H9 (cell line): ENCODE data around the gene SORD. TPM values are rescaled to one million over a fixed set of nuclear protein-coding genes. Genes with fewer than 3 reads are reported as not detected.

ENCODE experiments used
- DNase-seq: peaks from one replicate; pipeline ENCODE4 v3.0.0-alpha.2; 2017
- H2AFZ ChIP-seq: one replicate; pipeline ENCODE4 v1.6.1; 2013; ENCODE audit warnings: mild to moderate bottlenecking, low read length, control low read depth, moderate library complexity
- H2AK5ac ChIP-seq: 2 replicates; pipeline ENCODE4 v1.6.1; 2013; ENCODE audit warnings: low read length, control low read depth, mixed read lengths; ENCODE audit not compliant: insufficient read length
- H2BK120ac ChIP-seq: one replicate; pipeline ENCODE4 v1.6.1; 2013; ENCODE audit warnings: low read depth, mild to moderate bottlenecking, low read length, control low read depth, inconsistent platforms; ENCODE audit not compliant: poor library complexity, severe bottlenecking
- H2BK12ac ChIP-seq: 2 replicates; pipeline ENCODE4 v1.6.1; 2013; ENCODE audit warnings: low read length, control low read depth, mixed read lengths, low read depth; ENCODE audit not compliant: insufficient read length
- H2BK15ac ChIP-seq: 2 replicates; pipeline ENCODE4 v1.6.1; 2013; ENCODE audit warnings: low read depth, low read length, control low read depth
- H2BK20ac ChIP-seq: one replicate; pipeline ENCODE4 v1.6.1; 2013; ENCODE audit warnings: low read depth, mild to moderate bottlenecking, low read length, control low read depth, inconsistent platforms; ENCODE audit not compliant: poor library complexity, severe bottlenecking
- H2BK5ac ChIP-seq: 2 replicates; pipeline ENCODE4 v1.6.1; 2013; ENCODE audit warnings: low read length, control low read depth, mixed read lengths; ENCODE audit not compliant: insufficient read length
- H3K14ac ChIP-seq: 2 replicates; pipeline ENCODE4 v1.6.1; 2013; ENCODE audit warnings: low read length, control low read depth; ENCODE audit not compliant: insufficient read depth
- H3K18ac ChIP-seq: 2 replicates; pipeline ENCODE4 v1.6.1; 2013; ENCODE audit warnings: low read depth, mild to moderate bottlenecking, mixed read lengths, low read length, control low read depth; ENCODE audit not compliant: insufficient read length
- H3K23ac ChIP-seq: 2 replicates; pipeline ENCODE4 v1.6.1; 2013; ENCODE audit warnings: low read length, control low read depth, mixed read lengths, low read depth; ENCODE audit not compliant: insufficient read length
- H3K23me2 ChIP-seq: 2 replicates; pipeline ENCODE4 v1.6.1; 2013; ENCODE audit warnings: low read depth, mild to moderate bottlenecking, mixed read lengths, low read length, control low read depth; ENCODE audit not compliant: insufficient read length, poor library complexity, severe bottlenecking
- H3K27ac ChIP-seq: 2 replicates; pipeline ENCODE4 v1.5.1; 2013; ENCODE audit warnings: low read length, control low read depth, mixed read lengths, low read depth; ENCODE audit not compliant: insufficient read length
- H3K27me3 ChIP-seq: 2 replicates; pipeline ENCODE4 v1.6.1; 2013; ENCODE audit warnings: low read length, control low read depth, inconsistent platforms; ENCODE audit not compliant: insufficient read depth
- H3K4ac ChIP-seq: 2 replicates; pipeline ENCODE4 v1.6.1; 2013; ENCODE audit warnings: low read depth, mild to moderate bottlenecking, control low read depth, inconsistent platforms, low read length, moderate library complexity
- H3K4me1 ChIP-seq: 2 replicates; pipeline ENCODE4 v1.6.1; 2013; ENCODE audit warnings: low read length, control low read depth, inconsistent platforms; ENCODE audit not compliant: insufficient read depth
- H3K4me2 ChIP-seq: 2 replicates; pipeline ENCODE4 v1.6.1; 2013; ENCODE audit warnings: low read length, control low read depth, mixed read lengths; ENCODE audit not compliant: insufficient read length, insufficient read depth
- H3K56ac ChIP-seq: 2 replicates; pipeline ENCODE4 v1.6.1; 2013; ENCODE audit warnings: low read depth, mild to moderate bottlenecking, mixed read lengths, low read length, control low read depth; ENCODE audit not compliant: insufficient read length
- H3K79me1 ChIP-seq: 2 replicates; pipeline ENCODE4 v1.6.1; 2013; ENCODE audit warnings: low read depth, mild to moderate bottlenecking, moderate library complexity, low read length, control low read depth, inconsistent platforms; ENCODE audit not compliant: insufficient read depth, poor library complexity, severe bottlenecking
- H3K79me2 ChIP-seq: 2 replicates; pipeline ENCODE4 v1.6.1; 2013; ENCODE audit warnings: low read length, control low read depth, inconsistent platforms; ENCODE audit not compliant: insufficient read depth
- H3K9ac ChIP-seq: 2 replicates; pipeline ENCODE4 v1.6.1; 2013; ENCODE audit warnings: low read length, control low read depth, mixed read lengths; ENCODE audit not compliant: insufficient read length; ENCODE audit errors: extremely low read depth
- H3K9me3 ChIP-seq: one replicate; pipeline ENCODE4 v1.6.1; 2013; ENCODE audit warnings: low read depth, low read length, inconsistent platforms; ENCODE audit not compliant: control insufficient read depth
- H3T11ph ChIP-seq: one replicate; pipeline ENCODE4 v1.6.1; 2013; ENCODE audit warnings: mild to moderate bottlenecking, low read length, control low read depth, inconsistent platforms
- H4K20me1 ChIP-seq: one replicate; pipeline ENCODE4 v1.6.1; 2013; ENCODE audit not compliant: control insufficient read depth, insufficient read length, insufficient read depth
- H4K5ac ChIP-seq: 2 replicates; pipeline ENCODE4 v1.6.1; 2013; ENCODE audit warnings: low read depth, mild to moderate bottlenecking, mixed read lengths, low read length, control low read depth; ENCODE audit not compliant: insufficient read length
- H4K8ac ChIP-seq: replicated peaks from 2 replicates; pipeline ENCODE4 v1.6.1; 2013; ENCODE audit warnings: low read length, control low read depth, mixed read lengths, low read depth; ENCODE audit not compliant: insufficient read length
- H4K91ac ChIP-seq: 2 replicates; pipeline ENCODE4 v1.6.1; 2013; ENCODE audit warnings: low read depth, mild to moderate bottlenecking, moderate library complexity, mixed read lengths, low read length, control low read depth; ENCODE audit not compliant: insufficient read length
- H3K27ac Mint-ChIP-seq, 3 experiments: 2 replicates in 2 of 3; 3 replicates in 1 of 3; pipeline ENCODE4 v1.8.0; 2020 to 2021; ENCODE audit warnings: mixed read lengths in 3 of 3, mild to moderate bottlenecking in 1 of 3, moderate library complexity in 1 of 3
- H3K27me3 Mint-ChIP-seq: 2 replicates; pipeline ENCODE4 v1.8.0; 2021; ENCODE audit warnings: low read depth, mild to moderate bottlenecking, moderate library complexity, mixed read lengths
- H3K36me3 Mint-ChIP-seq, 3 experiments: 2 replicates in 2 of 3; 3 replicates in 1 of 3; pipeline ENCODE4 v1.8.0; 2020 to 2021; ENCODE audit warnings: low read depth in 3 of 3, mixed read lengths in 3 of 3; ENCODE audit not compliant: insufficient read depth in 1 of 3
- H3K4me1 Mint-ChIP-seq, 2 experiments: 2 replicates each; pipeline ENCODE4 v1.8.0; 2020; ENCODE audit warnings: mixed read lengths in 2 of 2
- H3K4me3 Mint-ChIP-seq, 2 experiments: 2 replicates in 1 of 2; 3 replicates in 1 of 2; pipeline ENCODE4 v1.8.0; 2020 to 2021; ENCODE audit warnings: mild to moderate bottlenecking in 2 of 2, mixed read lengths in 2 of 2, moderate library complexity in 1 of 2
- H3K9me3 Mint-ChIP-seq, 2 experiments: 2 replicates in 1 of 2; 3 replicates in 1 of 2; pipeline ENCODE4 v1.8.0; 2020; ENCODE audit warnings: mild to moderate bottlenecking in 2 of 2, mixed read lengths in 2 of 2, moderate library complexity in 1 of 2
- CTCF ChIP-seq: fragments of 200-600 bp; sonication (generic); conservative IDR thresholded peaks from 3 replicates; pipeline ENCODE4 v1.8.0; 2021; ENCODE audit warnings: antibody characterized with exemption, mild to moderate bottlenecking
- WGBS: extraction: QIAGEN DNeasy Blood & Tissue Kit; methylation state at CpG from one replicate; pipeline ENCODE4 v1.1.7; 2013; ENCODE audit warnings: missing lambda C conversion rate, low lambda C conversion rate, mixed read lengths; ENCODE audit not compliant: insufficient read length; ENCODE audit errors: extremely low coverage; 5-methylcytosine and 5-hydroxymethylcytosine counted together
- total RNA-seq: library from RNA; stranded (reverse); gene quantifications from 2 replicates; pipeline ENCODE4 v1.2.1, GENCODE V29; 2021

SORD gene
- total RNA-seq, 1 experiment from 2014 or later = 35.2 TPM

DNA sequence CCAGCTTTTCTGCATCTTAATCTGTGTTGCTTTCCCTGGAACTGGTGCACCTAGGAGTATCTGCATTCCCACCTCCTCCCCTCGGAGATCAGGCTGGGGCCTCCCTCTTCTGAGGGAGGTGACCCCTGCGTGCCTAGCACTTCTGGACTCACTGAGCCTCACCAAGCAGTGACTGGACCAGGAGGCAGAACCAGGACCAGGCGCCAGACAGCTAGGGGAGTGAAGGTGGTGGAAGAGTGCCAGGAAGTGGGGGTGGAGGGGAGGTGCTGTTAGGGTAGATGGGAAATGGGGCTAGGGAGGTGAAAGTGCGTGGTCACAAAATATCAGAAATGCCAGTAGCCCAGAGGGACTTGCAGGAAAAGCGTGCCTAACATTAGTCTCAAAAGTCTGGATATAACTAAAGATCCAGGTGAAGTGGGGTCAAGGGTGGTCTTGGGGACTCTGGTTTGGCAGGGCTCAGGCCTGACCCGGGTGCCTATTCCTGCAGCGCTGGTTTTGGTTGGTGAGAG lies 92.4 kb downstream of the SORD start:
- TF ChIP-seq CTCF = no peak
- WGBS = no CpG with 5 or more reads among the region's 7 CpGs
- H3K56ac ChIP-seq = no peak overlapping the region
- no peak overlapping the region for H3K27ac ChIP-seq
- peaks cover 67% of the 10 kb centered on the region for H3K27me3 ChIP-seq
- peaks cover 86% of the 10 kb centered on the region for H3K27me3 Mint-ChIP-seq
- H3K14ac ChIP-seq = no peak overlapping the region
- no peak overlapping the region for H2AK5ac ChIP-seq
- H3K4me3 Mint-ChIP-seq = no peak overlapping the region
- H3K4ac ChIP-seq = no peak overlapping the region
- H3K4me1 Mint-ChIP-seq = peaks cover 20 to 38% of the 10 kb centered on the region in 2 experiments
- H2BK15ac ChIP-seq = no peak overlapping the region
- H3K79me1 ChIP-seq = no peaks in the 10 kb centered on the region
- no peak overlapping the region for H2BK12ac ChIP-seq
- H3K79me2 ChIP-seq = no peaks in the 10 kb centered on the region
- H2BK20ac ChIP-seq = no peak overlapping the region
- peaks cover 2% of the 10 kb centered on the region for H3K23me2 ChIP-seq
- no peak for DNase-seq
- no peak overlapping the region for H4K8ac ChIP-seq
- no peak overlapping the region; a peak in 1 of 7 replicates for H3K27ac Mint-ChIP-seq
- peaks cover 6% of the 10 kb centered on the region for H4K20me1 ChIP-seq
- no peak overlapping the region for H4K5ac ChIP-seq
- H3K9me3 Mint-ChIP-seq = peaks cover 6 to 13% of the 10 kb centered on the region in 2 experiments
- H3K18ac ChIP-seq = no peak overlapping the region
- no peak overlapping the region for H2AFZ ChIP-seq
- no peaks in the 10 kb centered on the region for H3K9me3 ChIP-seq
- no peak overlapping the region for H3T11ph ChIP-seq
- no peak overlapping the region for H3K4me2 ChIP-seq
- no peak overlapping the region for H3K9ac ChIP-seq
- H4K91ac ChIP-seq = no peak overlapping the region
- no peak overlapping the region for H3K23ac ChIP-seq
- H2BK120ac ChIP-seq = no peak overlapping the region
- H2BK5ac ChIP-seq = no peak overlapping the region
- H3K4me1 ChIP-seq = no peaks in the 10 kb centered on the region; the same call in 1 of the 2 replicates
- no peaks in the 10 kb centered on the region; a peak in 1 of 7 replicates for H3K36me3 Mint-ChIP-seq
